HCT116 (cell line): ENCODE results near the gene KLHDC4. TPM values are rescaled to one million over a fixed set of nuclear protein-coding genes. Genes with fewer than 3 reads are reported as not detected.

Source experiments
- ATAC-seq: fragments of 200-7000 bp; cut with Tn5 transposase; 2 replicates; pipeline ENCODE4 v1.9.1; 2020; ENCODE audit warnings: mild to moderate bottlenecking, moderate library complexity
- BruUV-seq: library from RNA; stranded (reverse); fragments of 400-500 nt; replicated peaks from 2 replicates; lab custom pipeline; 2021; lab: Mats Ljungman, UMichigan
- CTCF ChIA-PET: fragments of 300-600 bp; sonication (Branson Sonifier 250); formaldehyde crosslinking; loops from one replicate; lab custom pipeline; 2021; ENCODE audit warnings: antibody characterized with exemption; lab: Charles Lee
- POLR2A ChIA-PET: fragments of 300-600, 350-600 bp; sonication (Branson Sonifier 250); formaldehyde crosslinking; loops from one replicate; lab custom pipeline; 2021; ENCODE audit warnings: antibody characterized with exemption; lab: Charles Lee
- RAD21 ChIA-PET, 2 experiments: fragments of 300-600 bp; sonication (Branson Sonifier 250); formaldehyde crosslinking; loops; one replicate each; lab custom pipeline; 2023; ENCODE audit warnings: low total read pairs in 2 of 2; ENCODE audit not compliant: uncharacterized antibody in 2 of 2, unreplicated experiment in 2 of 2, low non-redundant PET in 1 of 2; lab: Charles Lee
- DNase-seq: peaks from one replicate; pipeline ENCODE4 v3.0.0-alpha.2; 2010; ENCODE audit warnings: low read depth, low spot score
- H2AFZ ChIP-seq: fragments of 200-600 bp; shearing (Covaris generic), sonication (generic); 2 replicates; pipeline ENCODE4 v1.6.1; 2017; ENCODE audit warnings: low read depth, mixed run types, mixed read lengths, antibody characterized with exemption, low read length; ENCODE audit not compliant: poor library complexity, severe bottlenecking
- H3K27ac ChIP-seq: 2 replicates; pipeline ENCODE4 v1.5.1; 2012; ENCODE audit warnings: low read depth, low read length
- H3K27me3 ChIP-seq: fragments of 200-600 bp; sonication (generic); 2 replicates; pipeline ENCODE4 v1.6.1; 2016; ENCODE audit warnings: mixed run types, low read length, mixed read lengths; ENCODE audit not compliant: insufficient read depth
- H3K36me3 ChIP-seq, 2 experiments: fragments of 200-500 bp in 1 of 2; fragments of 200-600 bp in 1 of 2; sonication (Bioruptor generic) in 1 of 2; sonication (generic) in 1 of 2; 2 replicates each; pipeline versions ENCODE4 v1.5.1 to v1.6.1; 2014 to 2016; ENCODE audit warnings: low read length in 2 of 2, inconsistent platforms in 1 of 2, mixed read lengths in 1 of 2, mixed run types in 1 of 2; ENCODE audit not compliant: insufficient read depth in 2 of 2, control insufficient read depth in 1 of 2
- H3K4me1 ChIP-seq, 2 experiments: fragments of 200-600 bp in 1 of 2; sonication (generic) in 1 of 2; 2 replicates each; pipeline versions ENCODE4 v1.5.1 to v1.6.1; 2012 to 2017; ENCODE audit warnings: low read length in 2 of 2, inconsistent platforms in 1 of 2, mild to moderate bottlenecking in 1 of 2, mixed read lengths in 1 of 2, mixed run types in 1 of 2, moderate library complexity in 1 of 2; ENCODE audit not compliant: insufficient read depth in 2 of 2, control insufficient read depth in 1 of 2
- H3K4me2 ChIP-seq: fragments of 200-600 bp; sonication (generic); 2 replicates; pipeline ENCODE4 v1.6.1; 2017; ENCODE audit warnings: mixed run types, low read length, mixed read lengths
- H3K4me3 ChIP-seq, 2 experiments: fragments of 200-600 bp in 1 of 2; sonication (generic) in 1 of 2; replicated peaks in 1 of 2; 2 replicates each; pipeline ENCODE4 v1.5.1; 2011 to 2016; ENCODE audit warnings: low read length in 2 of 2, control low read depth in 1 of 2, low read depth in 1 of 2, mild to moderate bottlenecking in 1 of 2, mixed read lengths in 1 of 2, mixed run types in 1 of 2
- H3K79me2 ChIP-seq: fragments of 200-600 bp; sonication (generic); 2 replicates; pipeline ENCODE4 v1.6.1; 2017; ENCODE audit warnings: mild to moderate bottlenecking, mixed run types, low read length, moderate library complexity, mixed read lengths; ENCODE audit not compliant: insufficient read depth
- H3K9ac ChIP-seq: fragments of 200-600 bp; sonication (generic); 2 replicates; pipeline ENCODE4 v1.6.1; 2016; ENCODE audit warnings: low read length, mixed read lengths
- H3K9me2 ChIP-seq: fragments of 200-600 bp; sonication (generic), shearing (Covaris generic); 2 replicates; pipeline ENCODE4 v1.6.1; 2017; ENCODE audit warnings: mixed run types, mild to moderate bottlenecking, moderate library complexity; ENCODE audit not compliant: insufficient read depth
- H3K9me3 ChIP-seq, 2 experiments: fragments of 200-500 bp in 1 of 2; fragments of 200-600 bp in 1 of 2; sonication (Bioruptor generic) in 1 of 2; sonication (generic) in 1 of 2; 2 replicates each; pipeline ENCODE4 v1.6.1; 2014 to 2017; ENCODE audit warnings: low read length in 2 of 2, mixed read lengths in 2 of 2, inconsistent platforms in 1 of 2, low read depth in 1 of 2, mild to moderate bottlenecking in 1 of 2, mixed run types in 1 of 2, moderate library complexity in 1 of 2; ENCODE audit not compliant: control insufficient read depth in 1 of 2, insufficient read depth in 1 of 2
- H4K20me1 ChIP-seq: fragments of 200-600 bp; sonication (generic), shearing (Covaris generic); 2 replicates; pipeline ENCODE4 v1.6.1; 2017; ENCODE audit warnings: mixed run types, mild to moderate bottlenecking, moderate library complexity; ENCODE audit not compliant: insufficient read depth
- EGR1 ChIP-seq: IDR thresholded peaks from 2 replicates; pipeline ENCODE4 v1.6.1; 2012; ENCODE audit warnings: low read depth
- ELF1 ChIP-seq: IDR thresholded peaks from 2 replicates; pipeline ENCODE4 v1.6.1; 2012; ENCODE audit warnings: low read depth, borderline replicate concordance
- EZH2 ChIP-seq: fragments of 200-600 bp; sonication (generic); IDR thresholded peaks from 2 replicates; pipeline ENCODE4 v1.6.1; 2017; ENCODE audit warnings: antibody characterized with exemption, mixed run types
- EZH2phosphoT487 ChIP-seq: fragments of 200-600 bp; IDR thresholded peaks from 2 replicates; pipeline ENCODE4 v1.6.1; 2018; ENCODE audit warnings: antibody characterized with exemption, borderline replicate concordance
- SIN3A ChIP-seq: IDR thresholded peaks from 2 replicates; pipeline ENCODE4 v1.6.1; 2012; ENCODE audit warnings: low read depth
- SP1 ChIP-seq: IDR thresholded peaks from 2 replicates; pipeline ENCODE4 v1.6.1; 2012; ENCODE audit warnings: low read depth
- SRF ChIP-seq: IDR thresholded peaks from 2 replicates; pipeline ENCODE4 v1.6.1; 2012; ENCODE audit warnings: low read depth
- TCF7L2 ChIP-seq: IDR thresholded peaks from 2 replicates; pipeline ENCODE4 v1.7.0; 2011; ENCODE audit warnings: borderline replicate concordance, inconsistent platforms; ENCODE audit not compliant: insufficient read depth, insufficient read length; ENCODE audit errors: extremely low read depth
- YY1 ChIP-seq: IDR thresholded peaks from 2 replicates; pipeline ENCODE4 v1.6.1; 2011; ENCODE audit warnings: low read length, low read depth, moderate library complexity, mild to moderate bottlenecking; ENCODE audit not compliant: insufficient replicate concordance; ENCODE audit errors: extremely low read depth
- ZFX ChIP-seq: fragments of 450-650 bp; IDR thresholded peaks from 2 replicates; pipeline ENCODE4 v1.6.1; 2017
- ZNF274 ChIP-seq: fragments of 200-500 bp; sonication (Bioruptor generic); IDR thresholded peaks from 2 replicates; pipeline ENCODE4 v1.6.1; 2014; ENCODE audit warnings: mild to moderate bottlenecking, low read depth, low read length, inconsistent platforms
- intact Hi-C: fragments of 100-400 bp; cut with micrococcal nuclease; formaldehyde crosslinking; loops from 2 replicates; pipeline ENCODE4 v1.10.0; 2022
- total RNA-seq: library from RNA; stranded (reverse); gene quantifications from one replicate; pipeline ENCODE4 v1.2.1, GENCODE V29; 2021; ENCODE audit not compliant: unreplicated experiment

Gene KLHDC4
- total RNA-seq, 1 experiment from 2014 or later, result 107 TPM

GRCh38 chr16:87701505-87701921 lies 64.3 kb downstream of the KLHDC4 start:
- no peaks in the 10 kb centered on the region for H3K27me3 ChIP-seq
- ChIA-PET RAD21 (no interaction called here), POLR2A (no interaction called here), CTCF (interaction anchor here (0.7 kb wide), 1 partner anchor 64 kb away, joined by 3 read pairs; the partner anchor contains the start of gene KLHDC4)
- ATAC-seq (0 out of 2 replicates have a peak, but pooled peaks have one; percentile 2), DNase-seq (no peak)
- H3K4me3 ChIP-seq, result no peak overlapping the region
- no peak overlapping the region for H2AFZ ChIP-seq
- BruUV-seq, result no TSS peak
- no peak overlapping the region for H3K9ac ChIP-seq
- H3K36me3 ChIP-seq, result peaks cover 5 to 20% of the 10 kb centered on the region in 2 experiments; a peak in 3 of 4 replicates
- intact Hi-C loops, result no loop called here
- H3K4me2 ChIP-seq, result no peak overlapping the region
- no peaks in the 10 kb centered on the region for H3K9me2 ChIP-seq
- H3K79me2 ChIP-seq, result peaks cover 11% of the 10 kb centered on the region; the same call in 1 of the 2 replicates
- H3K9me3 ChIP-seq, result no peaks in the 10 kb centered on the region
- H3K27ac ChIP-seq, result no peak overlapping the region; the same call in 1 of the 2 replicates
- no peaks in the 10 kb centered on the region for H4K20me1 ChIP-seq
- TF ChIP-seq SIN3A, result no peak
- no peak for TF ChIP-seq ELF1
- TF ChIP-seq EGR1, result no peak
- TF ChIP-seq SP1, result no peak
- H3K4me1 ChIP-seq, result no peaks in the 10 kb centered on the region

- no peak for DNase-seq
- CTCF ChIA-PET, result no interaction called here
- H3K27ac ChIP-seq, result no peak overlapping the region
- no peaks in the 10 kb centered on the region for H4K20me1 ChIP-seq
- H3K9me3 ChIP-seq, result no peaks in the 10 kb centered on the region
- H3K79me2 ChIP-seq, result peaks cover 11% of the 10 kb centered on the region; the same call in 1 of the 2 replicates
- no peak overlapping the region for H2AFZ ChIP-seq
- no peak overlapping the region for H3K4me2 ChIP-seq
- POLR2A ChIA-PET, result no interaction called here
- no peaks in the 10 kb centered on the region for H3K9me2 ChIP-seq
- intact Hi-C loops, result no loop called here
- TF ChIP-seq SRF (no peak), ZNF274 (no peak), EZH2phosphoT487 (no peak), YY1 (no peak), SIN3A (no peak), ELF1 (no peak), EZH2 (no peak), TCF7L2 (no peak), ZFX (no peak)
- no TSS peak for BruUV-seq
- RAD21 ChIA-PET, result no interaction called here
- H3K4me3 ChIP-seq, result no peak overlapping the region
- H3K36me3 ChIP-seq, result peaks cover 5 to 19% of the 10 kb centered on the region in 2 experiments; a peak in 3 of 4 replicates
- H3K9ac ChIP-seq, result no peak overlapping the region
- no peaks in the 10 kb centered on the region for H3K4me1 ChIP-seq
- no peaks in the 10 kb centered on the region for H3K27me3 ChIP-seq
- ATAC-seq, result no peak
Measured at GRCh38 chr16:87701078-87701460, 64.7 kb downstream of the KLHDC4 start.
